HG02763 (cell line): ENCODE results near the gene VANGL1.

Source experiments
- ATAC-seq: cut with Tn5 transposase; IDR thresholded peaks from one replicate; pipeline ENCODE4 v1.9.1; 2021; ENCODE audit warnings: mild to moderate bottlenecking, moderate library complexity; ENCODE audit not compliant: unreplicated experiment

Gene VANGL1

GRCh38 chr1:115701090-115701489 is 59.3 kb downstream of the VANGL1 start:
- ATAC-seq: no peak

GRCh38 chr1:115702959-115703358 is 61.2 kb downstream of the VANGL1 start:
- no peak for ATAC-seq

- no peak for ATAC-seq
Measured at GRCh38 chr1:115705085-115705951, 63.5 kb downstream of the VANGL1 start.

GRCh38 chr1:115705963-115706362 is 64.2 kb downstream of the VANGL1 start:
- no peak for ATAC-seq

GRCh38 chr1:115706587-115707425 is 65.0 kb downstream of the VANGL1 start:
- ATAC-seq: no peak

GRCh38 chr1:115710859-115711624 is 69.3 kb downstream of the VANGL1 start:
- ATAC-seq: no peak

GRCh38 chr1:115712911-115713609 is 71.3 kb downstream of the VANGL1 start:
- no peak for ATAC-seq

- no peak for ATAC-seq
Measured at GRCh38 chr1:115713906-115714305, 72.1 kb downstream of the VANGL1 start.

- ATAC-seq: no peak
Measured at GRCh38 chr1:115714572-115715141, 72.9 kb downstream of the VANGL1 start.

- ATAC-seq: no peak
Measured at GRCh38 chr1:115717541-115717940, 75.8 kb downstream of the VANGL1 start.

- no peak for ATAC-seq
Measured at GRCh38 chr1:115718011-115718754, 76.4 kb downstream of the VANGL1 start.

- no peak for ATAC-seq
Measured at GRCh38 chr1:115719285-115719684, 77.5 kb downstream of the VANGL1 start.

- no peak for ATAC-seq
Measured at GRCh38 chr1:115722221-115722620, 80.5 kb downstream of the VANGL1 start.

GRCh38 chr1:115723756-115724155 is 82.0 kb downstream of the VANGL1 start:
- ATAC-seq: no peak

GRCh38 chr1:115725600-115725999 is 83.8 kb downstream of the VANGL1 start:
- ATAC-seq: no peak

- ATAC-seq: no peak
Measured at GRCh38 chr1:115726161-115726560, 84.4 kb downstream of the VANGL1 start.

GRCh38 chr1:115726570-115726969 is 84.8 kb downstream of the VANGL1 start:
- no peak for ATAC-seq

- ATAC-seq: no peak
Measured at GRCh38 chr1:115727706-115728249, 86.0 kb downstream of the VANGL1 start.

- ATAC-seq: no peak
Measured at GRCh38 chr1:115728341-115728740, 86.6 kb downstream of the VANGL1 start.
